Activated CD4-positive, alpha-beta T cell treated with anti-CD3 and anti-CD28 coated beads, Interleukin-2, Interleukin-6, amounts not matched to agents 100 ng/mL and 50 ng/mL, durations not matched to agents 16 hours and 8 hours (primary cell): ENCODE results near the gene COBLL1.
A peak's percentile ranks its signal among the peaks of the same experiment; 100 is the strongest.
"Not testable (repeated sequence)": the region's sequence is repeated elsewhere in the genome, so short reads cannot be mapped to it uniquely, and the experiment has no call there.

Source experiments
- DNase-seq: peaks from one replicate; pipeline ENCODE4 v3.0.0-alpha.2; 2020

The COBLL1 gene

GRCh38 chr2:164747783-164748433, 93.7 kb downstream of the COBLL1 start:
- no peak for DNase-seq

GRCh38 chr2:164747140-164747539, 94.5 kb downstream of the COBLL1 start:
- no peak for DNase-seq

- DNase-seq, result no peak
Measured at GRCh38 chr2:164746713-164747112, 94.9 kb downstream of the COBLL1 start.

GRCh38 chr2:164745012-164745797, 96.4 kb downstream of the COBLL1 start:
- no peak for DNase-seq

- DNase-seq, result no peak
Measured at GRCh38 chr2:164742738-164743317, 98.8 kb downstream of the COBLL1 start.

- DNase-seq, result peak; percentile 35
Measured at GRCh38 chr2:164739966-164740365, 101.7 kb downstream of the COBLL1 start.

- peak; percentile 75 for DNase-seq
Measured at GRCh38 chr2:164737612-164738081, 104.0 kb downstream of the COBLL1 start.

GRCh38 chr2:164735309-164735919, 106.2 kb downstream of the COBLL1 start:
- DNase-seq, result no peak

- DNase-seq, result no peak
Measured at GRCh38 chr2:164734196-164734595, 107.4 kb downstream of the COBLL1 start.

- DNase-seq, result no peak
Measured at GRCh38 chr2:164725542-164725941, 116.1 kb downstream of the COBLL1 start.

- DNase-seq, result no peak
Measured at GRCh38 chr2:164722616-164723338, 118.8 kb downstream of the COBLL1 start.

GRCh38 chr2:164721430-164721829, 120.2 kb downstream of the COBLL1 start:
- DNase-seq, result no peak

- no peak for DNase-seq
Measured at GRCh38 chr2:164719996-164720941, 121.4 kb downstream of the COBLL1 start.

GRCh38 chr2:164717000-164717803, 124.4 kb downstream of the COBLL1 start:
- peak; percentile 20 for DNase-seq

GRCh38 chr2:164714471-164714870, 127.2 kb downstream of the COBLL1 start:
- no peak for DNase-seq

GRCh38 chr2:164711766-164712138, 129.9 kb downstream of the COBLL1 start:
- no peak for DNase-seq

- DNase-seq, result no peak
Measured at GRCh38 chr2:164710837-164711765, 130.5 kb downstream of the COBLL1 start.

- DNase-seq, result not testable (repeated sequence)
Measured at GRCh38 chr2:164710252-164710836, 131.3 kb downstream of the COBLL1 start.

- no peak for DNase-seq
Measured at GRCh38 chr2:164706522-164706921, 135.1 kb downstream of the COBLL1 start.
